ENCODE measurements around the gene CARS1. TPM values are rescaled to one million over a fixed set of nuclear protein-coding genes. Genes with fewer than 3 reads are reported as not detected.
A peak's percentile ranks its signal among the peaks of the same experiment; 100 is the strongest.
"Not testable (repeated sequence)": the region's sequence is repeated elsewhere in the genome, so short reads cannot be mapped to it uniquely, and the experiment has no call there.

The CARS1 gene
- total RNA-seq, 1 experiment from 2014 or later: 18.8 TPM

DNA sequence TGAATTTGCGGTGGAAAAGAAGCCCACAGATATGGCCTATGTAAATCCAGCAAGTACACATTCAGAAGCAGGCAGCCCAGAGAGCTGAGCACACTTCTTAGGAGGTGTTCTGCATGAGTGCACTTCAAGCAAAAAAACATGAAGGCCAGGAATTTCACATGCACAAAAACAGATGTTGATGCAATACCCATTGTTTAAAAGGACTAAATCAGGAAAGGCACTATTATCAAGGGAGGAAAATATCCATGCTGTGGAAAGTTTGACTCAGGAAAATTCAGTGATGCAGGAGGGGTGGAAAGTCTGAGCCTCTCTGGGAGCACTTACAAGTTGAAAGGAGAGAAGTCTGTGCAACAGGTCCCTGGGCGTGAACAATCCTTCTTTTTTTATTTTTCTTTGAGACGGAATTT lies 15.8 kb upstream of the CARS1 start:
- peak; percentile 40 for DNase-seq (ENCODE audit: low read depth)
- in situ Hi-C loops (cut with HindIII; ENCODE audit: low pct_unique_long_range_greater_than_20kb, low sequenced_read_pairs): no loop called here

DNA sequence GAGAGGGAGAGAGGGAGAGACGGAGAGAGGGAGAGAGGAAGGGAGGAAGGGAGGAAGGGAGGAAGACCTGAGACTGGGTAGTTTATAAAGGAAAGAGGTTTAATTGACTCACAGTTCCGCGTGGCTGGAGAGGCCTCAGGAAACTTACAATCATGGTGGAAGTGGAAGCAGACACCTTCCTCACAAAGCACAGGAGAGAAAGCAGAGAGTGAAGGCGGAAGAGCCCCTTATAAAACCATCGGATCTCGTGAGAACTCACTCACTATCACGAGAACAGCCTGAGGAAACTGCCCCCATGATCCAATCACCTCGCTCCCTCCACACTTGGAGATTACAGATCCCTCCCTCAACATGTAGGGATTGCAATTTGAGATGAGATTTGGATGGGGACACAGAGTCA lies 12.2 kb upstream of the CARS1 start:
- in situ Hi-C loops (cut with HindIII; ENCODE audit: low pct_unique_long_range_greater_than_20kb, low sequenced_read_pairs): no loop called here
- DNase-seq (ENCODE audit: low read depth): no peak

DNA sequence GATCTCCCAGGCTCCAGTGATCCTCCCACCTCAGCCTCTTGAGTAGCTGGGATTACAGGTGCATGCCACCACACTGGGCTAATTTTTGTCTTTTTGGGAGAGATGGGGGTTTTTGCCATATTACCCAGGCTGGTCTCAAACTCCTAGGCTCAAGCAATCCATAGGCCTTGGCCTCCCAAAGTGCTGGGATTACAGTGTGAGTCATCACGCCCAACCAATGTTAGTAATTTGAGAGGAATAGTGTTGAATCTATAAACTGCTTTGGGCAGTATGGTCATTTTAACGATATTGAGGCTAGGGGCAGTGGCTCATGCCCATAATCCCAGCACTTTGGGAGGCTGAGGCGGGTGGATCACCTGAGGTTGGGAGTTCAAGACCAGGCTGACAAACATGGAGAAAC lies 9.1 kb upstream of the CARS1 start:
- DNase-seq (ENCODE audit: low read depth); in situ Hi-C loops (cut with HindIII; ENCODE audit: low pct_unique_long_range_greater_than_20kb, low sequenced_read_pairs): not testable (repeated sequence)

DNA sequence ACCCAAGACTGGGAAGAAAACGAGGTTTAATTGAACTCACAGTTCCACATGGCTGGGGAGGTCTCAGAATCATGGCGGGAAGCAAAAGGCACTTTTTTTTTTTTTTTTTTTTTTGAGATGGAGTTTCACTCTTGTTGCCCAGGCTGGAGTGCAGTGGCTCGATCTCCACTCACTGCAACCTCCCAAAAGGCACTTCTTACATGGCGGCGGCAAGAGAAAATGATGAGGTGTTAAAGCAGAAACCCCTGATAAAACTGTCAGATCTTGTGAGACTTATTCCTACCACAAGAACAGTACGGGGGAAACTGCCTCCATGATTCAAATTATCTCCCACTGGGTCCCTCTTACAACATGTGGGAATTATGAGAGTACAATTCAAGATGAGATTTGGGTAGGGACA lies 7.5 kb upstream of the CARS1 start:
- DNase-seq (ENCODE audit: low read depth); in situ Hi-C loops (cut with HindIII; ENCODE audit: low pct_unique_long_range_greater_than_20kb, low sequenced_read_pairs): not testable (repeated sequence)

DNA sequence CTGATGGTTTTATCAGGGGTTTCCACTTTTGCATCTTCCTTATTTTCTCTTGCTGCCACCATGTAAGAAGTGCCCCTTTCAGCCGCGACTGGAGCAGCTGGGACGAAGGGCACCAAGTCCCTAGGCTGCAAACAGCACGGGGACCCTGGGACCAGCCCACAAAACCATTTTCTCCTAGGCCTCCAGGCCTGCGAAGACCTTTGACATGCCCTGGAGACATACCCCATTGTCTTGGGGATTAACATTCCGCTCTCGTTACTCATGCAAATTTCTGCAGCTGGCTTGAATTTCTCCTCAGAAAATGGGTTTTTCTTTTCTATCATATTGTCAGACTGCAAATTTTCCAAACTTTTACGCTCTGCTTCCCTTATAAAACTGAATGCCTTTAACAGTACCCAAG lies 6.7 kb upstream of the CARS1 start:
- in situ Hi-C loops (cut with HindIII; ENCODE audit: low pct_unique_long_range_greater_than_20kb, low sequenced_read_pairs); DNase-seq (ENCODE audit: low read depth): not testable (repeated sequence)

DNA sequence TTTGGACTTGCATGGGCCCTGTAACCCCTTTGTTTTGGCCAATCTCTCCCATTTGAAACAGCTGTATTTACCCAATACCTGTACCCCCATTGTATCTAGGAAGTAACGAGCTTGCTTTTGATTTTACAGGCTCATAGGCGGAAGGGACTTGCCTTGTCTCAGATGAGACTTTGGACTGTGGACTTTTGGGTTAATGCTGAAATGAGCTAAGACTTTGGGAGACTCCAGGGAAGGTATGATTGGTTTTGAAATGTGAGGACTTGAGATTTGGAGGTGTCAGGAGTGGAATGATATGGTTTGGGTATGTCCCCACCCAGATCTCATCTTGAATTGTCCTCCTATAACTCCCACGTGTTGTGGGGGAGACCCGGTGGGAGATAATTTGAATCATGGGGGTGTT lies 6.2 kb upstream of the CARS1 start:
- DNase-seq (ENCODE audit: low read depth); in situ Hi-C loops (cut with HindIII; ENCODE audit: low pct_unique_long_range_greater_than_20kb, low sequenced_read_pairs): not testable (repeated sequence)

DNA sequence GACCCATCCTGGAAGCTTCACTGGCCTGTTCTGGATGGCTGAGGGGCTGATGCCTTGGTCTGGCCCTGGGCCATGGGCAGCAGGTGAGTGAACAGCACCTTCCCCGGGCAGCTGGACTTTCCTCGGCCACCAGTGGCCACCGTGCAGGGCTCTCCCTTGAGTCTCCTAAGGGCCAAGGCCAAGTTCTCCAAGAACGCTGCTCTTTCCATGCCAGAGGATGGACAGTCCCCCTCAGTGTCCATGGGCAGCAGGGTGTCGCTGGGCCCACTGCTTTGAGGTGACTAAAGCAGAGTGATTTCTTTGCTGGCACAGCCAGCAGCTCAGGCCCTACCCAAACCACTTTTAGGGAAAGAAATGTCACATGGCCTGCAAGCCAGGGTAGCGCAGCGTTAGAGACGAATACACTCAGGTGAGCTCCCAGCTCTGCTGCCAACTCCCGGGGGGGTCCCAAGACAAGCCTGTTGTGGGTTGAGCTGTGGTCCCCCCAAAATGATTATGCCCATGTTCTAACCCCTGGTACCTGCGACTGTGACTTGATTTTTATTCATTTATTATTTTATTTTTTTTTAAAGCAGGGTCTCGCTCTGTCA lies 3.3 kb upstream of the CARS1 start:
- no peak for DNase-seq (ENCODE audit: low read depth)
- in situ Hi-C loops (cut with HindIII; ENCODE audit: low pct_unique_long_range_greater_than_20kb, low sequenced_read_pairs): no loop called here

DNA sequence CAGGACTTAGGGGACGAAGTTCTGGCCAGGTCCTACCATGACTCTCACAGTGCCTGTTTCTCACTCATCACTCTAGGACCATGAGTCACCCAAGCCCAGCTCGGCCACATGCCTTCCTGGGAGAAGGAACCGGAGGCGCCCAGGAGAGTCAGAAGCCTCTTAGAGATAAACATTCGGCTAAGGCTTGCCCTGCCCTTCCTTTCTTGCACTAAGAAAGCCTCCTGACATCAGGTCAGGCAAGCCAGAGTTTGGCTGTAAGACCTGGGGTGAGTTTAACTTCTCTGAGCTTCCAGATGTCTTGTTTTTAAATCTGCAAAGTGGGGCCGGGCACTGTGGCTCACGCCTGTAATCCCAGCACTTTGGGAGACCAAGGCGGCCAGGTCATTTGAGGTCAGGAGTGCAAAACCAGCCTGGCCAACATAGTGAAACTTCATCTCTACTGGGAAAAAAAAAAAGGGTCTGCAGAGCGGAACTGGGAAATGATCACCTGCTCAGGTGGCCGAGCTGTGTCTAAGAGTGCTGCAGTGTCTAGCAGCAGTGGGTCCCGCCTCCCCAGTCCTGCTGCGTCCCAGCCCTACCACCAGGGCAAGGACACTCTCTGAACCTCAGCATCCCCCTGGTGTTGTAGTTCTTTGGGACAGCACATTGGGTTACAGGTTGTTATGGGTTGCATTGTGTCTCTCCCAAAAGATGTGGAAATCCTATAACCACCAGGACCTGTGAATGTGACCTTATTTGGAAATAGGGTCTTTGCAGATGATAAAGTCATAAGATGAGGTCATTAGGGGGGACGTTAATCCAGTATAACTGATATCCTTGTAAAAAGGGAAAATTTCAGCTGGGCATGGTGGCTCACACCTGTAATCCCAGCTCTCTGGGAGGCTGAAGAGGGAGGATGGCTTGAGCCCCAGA lies 1.8 kb upstream of the CARS1 start:
- peak; percentile 50 for DNase-seq (ENCODE audit: low read depth)
- in situ Hi-C loops (cut with HindIII; ENCODE audit: low pct_unique_long_range_greater_than_20kb, low sequenced_read_pairs): no loop called here

DNA sequence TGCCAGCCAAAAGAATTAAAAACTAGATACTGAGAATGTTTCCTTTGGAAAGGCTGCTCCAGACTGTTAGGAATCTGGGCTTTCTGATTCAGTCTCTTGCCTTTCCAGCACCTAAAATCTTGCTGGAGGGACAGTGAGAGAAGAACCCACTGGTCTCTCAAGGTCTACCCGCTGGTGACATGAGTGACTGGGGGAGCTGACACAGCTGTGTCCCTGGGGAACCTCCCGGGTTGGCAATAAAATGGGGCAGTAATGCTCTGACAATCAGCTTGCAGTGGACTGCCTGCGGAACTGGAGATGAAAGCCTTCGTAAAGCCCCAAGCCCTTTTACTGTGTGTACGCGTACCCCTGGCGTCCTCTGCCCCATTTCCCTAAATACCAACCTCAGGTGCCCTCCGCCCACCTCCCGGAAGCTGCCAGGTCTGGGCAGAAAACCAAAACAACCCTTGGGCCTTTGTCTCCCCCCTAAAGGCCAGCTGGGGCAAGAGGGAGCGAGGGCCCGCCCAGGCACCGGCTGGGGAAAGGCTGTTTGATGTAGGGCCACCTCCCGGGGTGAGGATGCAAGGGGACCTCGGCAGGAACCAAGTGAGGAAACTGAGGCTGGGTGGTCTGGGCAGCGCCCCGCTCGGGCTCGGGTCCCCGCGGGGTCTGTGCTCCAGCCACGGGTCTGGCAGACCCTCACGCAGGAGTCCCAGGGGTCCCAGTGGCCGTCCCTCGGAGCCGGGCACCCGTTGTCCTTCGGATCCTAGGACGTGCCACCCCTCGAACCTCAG lies 741 bp downstream of the CARS1 start:
- DNase-seq (ENCODE audit: low read depth): no peak
- in situ Hi-C loops (cut with HindIII; ENCODE audit: low pct_unique_long_range_greater_than_20kb, low sequenced_read_pairs): no loop called here

DNA sequence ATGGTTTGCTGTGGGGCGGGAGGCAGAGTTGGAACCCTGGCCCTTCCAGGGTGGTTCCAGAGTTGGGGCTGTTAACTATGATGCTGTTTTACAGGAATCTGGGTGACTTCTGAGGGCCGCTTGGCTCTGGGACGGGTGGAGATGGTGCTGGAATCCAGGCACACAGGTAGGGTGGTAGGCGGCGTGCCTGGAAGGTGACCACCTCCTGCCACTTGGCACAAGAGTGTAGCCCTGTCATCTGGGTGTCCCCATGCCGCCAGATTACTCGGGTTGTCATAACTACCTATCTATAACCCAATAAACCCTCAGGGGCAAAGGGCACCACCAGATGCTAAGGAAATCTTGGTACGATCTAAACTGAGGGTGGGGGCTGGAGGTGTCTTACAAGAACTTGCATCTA lies 1.3 kb downstream of the CARS1 start:
- in situ Hi-C loops (cut with HindIII; ENCODE audit: low pct_unique_long_range_greater_than_20kb, low sequenced_read_pairs): no loop called here
- DNase-seq (ENCODE audit: low read depth): no peak

DNA sequence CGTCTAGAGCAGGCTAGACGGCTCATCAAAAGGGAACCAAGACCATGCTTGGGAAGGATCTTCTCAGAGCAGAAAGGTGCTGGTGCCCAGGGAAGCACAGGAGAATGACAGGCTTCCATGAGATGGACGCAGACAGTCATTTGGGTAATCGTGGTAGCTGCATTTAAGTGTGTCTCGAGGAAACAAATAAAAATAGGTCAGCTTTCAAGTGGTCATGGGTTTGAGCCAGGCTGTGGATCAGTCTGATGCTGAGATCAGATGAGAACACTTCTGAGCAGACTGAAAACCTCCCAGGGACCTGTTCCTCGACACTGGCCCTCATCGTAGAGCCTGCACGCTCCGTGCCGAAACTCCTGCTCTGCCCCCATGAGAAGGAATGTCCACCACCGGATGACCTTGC lies 4.7 kb downstream of the CARS1 start:
- DNase-seq (ENCODE audit: low read depth): no peak
- in situ Hi-C loops (cut with HindIII; ENCODE audit: low pct_unique_long_range_greater_than_20kb, low sequenced_read_pairs): no loop called here

DNA sequence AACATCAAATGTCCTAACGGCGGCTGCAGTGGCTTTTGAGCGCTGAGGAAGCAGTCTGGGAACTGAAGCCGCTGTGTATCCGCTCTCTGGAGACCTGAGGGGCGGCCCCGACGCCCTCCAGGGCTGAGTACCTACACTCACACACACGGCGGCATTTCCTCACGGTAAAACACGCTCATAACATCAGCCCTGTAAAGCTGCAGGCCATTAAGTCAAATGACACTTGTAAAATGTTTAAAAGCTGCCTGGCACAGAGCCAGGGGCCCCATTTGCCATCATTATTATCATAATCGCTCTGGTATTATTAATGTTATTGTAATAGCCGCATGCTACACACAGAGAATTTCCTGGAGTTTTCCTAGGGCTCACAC lies 5.1 kb downstream of the CARS1 start:
- DNase-seq (ENCODE audit: low read depth): no peak
- in situ Hi-C loops (cut with HindIII; ENCODE audit: low pct_unique_long_range_greater_than_20kb, low sequenced_read_pairs): no loop called here

DNA sequence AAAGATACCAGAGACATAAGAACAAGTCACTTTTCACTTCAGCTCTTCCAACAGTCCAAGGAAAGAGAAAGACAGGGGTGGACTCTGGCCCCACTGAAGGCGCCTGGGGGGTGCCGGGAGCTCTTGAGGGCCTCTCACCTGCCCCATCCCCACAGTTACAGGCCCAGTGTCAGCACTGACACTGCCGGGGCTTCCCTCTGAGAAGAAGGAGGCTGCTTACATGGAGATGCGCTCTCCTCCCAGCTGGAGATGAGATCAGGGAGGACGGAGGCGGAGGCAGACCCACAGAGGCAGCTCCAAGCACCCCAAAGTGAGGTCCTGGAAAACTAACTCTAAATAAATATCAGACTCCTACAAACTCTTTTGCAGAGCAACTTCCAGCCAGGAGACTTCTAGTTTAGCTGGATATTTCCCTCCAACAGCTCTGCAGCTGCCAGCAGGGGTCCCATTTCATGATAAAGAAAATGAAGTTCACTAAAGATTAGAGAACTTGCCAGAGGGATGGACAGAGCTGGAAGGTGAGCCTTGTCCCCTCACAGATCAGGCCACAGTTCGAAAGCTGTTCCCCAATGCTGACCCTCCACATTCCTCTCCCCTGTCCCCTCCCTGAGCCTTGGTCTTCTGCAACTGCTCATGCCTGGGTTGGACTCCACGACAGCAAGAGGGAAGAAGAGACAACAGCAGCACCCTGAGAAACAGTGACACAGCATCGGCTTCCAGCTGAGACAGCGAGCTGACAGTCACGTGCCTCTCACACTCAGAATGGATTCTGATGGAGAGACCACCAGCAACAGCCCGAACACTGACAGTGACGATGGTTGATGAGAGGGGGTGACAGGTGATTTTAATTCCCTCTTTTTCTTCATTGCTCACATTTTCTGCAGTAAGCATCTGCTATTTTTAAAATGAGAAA lies 5.8 kb downstream of the CARS1 start:
- DNase-seq (ENCODE audit: low read depth): no peak
- in situ Hi-C loops (cut with HindIII; ENCODE audit: low pct_unique_long_range_greater_than_20kb, low sequenced_read_pairs): no loop called here

DNA sequence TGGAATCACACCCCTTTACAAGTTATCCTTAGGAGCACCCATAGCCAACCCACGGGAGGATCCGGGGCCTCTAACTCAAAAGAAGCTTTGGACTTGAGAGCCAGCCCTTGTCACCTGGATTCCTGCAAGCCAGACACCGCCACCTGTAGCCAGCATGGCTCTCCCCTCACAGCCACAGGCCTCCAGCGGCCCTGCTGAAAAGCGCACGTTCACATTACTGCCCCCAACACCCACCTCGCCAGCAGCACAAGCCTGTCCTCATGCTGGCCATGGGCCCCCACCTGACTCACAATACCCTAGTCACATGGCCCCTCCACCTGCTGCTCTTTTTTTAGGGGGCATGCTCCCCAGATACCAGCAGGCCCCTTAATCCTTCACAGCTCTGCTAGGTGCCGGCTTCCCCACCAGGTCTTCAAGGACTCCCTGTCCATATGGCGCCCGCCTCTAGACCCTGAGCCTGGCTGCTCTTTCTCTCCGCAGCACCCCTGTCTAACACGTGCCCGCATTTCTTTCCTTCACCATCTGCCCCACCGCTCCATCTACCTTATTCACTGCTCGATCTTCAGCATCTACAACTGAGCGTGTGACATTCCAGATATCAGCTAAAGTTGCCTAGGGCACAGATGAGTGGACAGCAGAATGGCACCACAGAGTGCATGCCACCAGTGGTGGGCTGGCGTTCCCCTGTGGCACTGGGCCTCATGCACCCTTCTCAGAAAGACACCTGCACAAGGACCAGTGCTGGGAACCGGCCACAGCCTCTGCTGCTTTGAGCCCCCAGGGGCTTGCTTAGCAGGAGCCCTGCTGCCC lies 6.6 kb downstream of the CARS1 start:
- DNase-seq (ENCODE audit: low read depth): no peak
- in situ Hi-C loops (cut with HindIII; ENCODE audit: low pct_unique_long_range_greater_than_20kb, low sequenced_read_pairs): no loop called here

DNA sequence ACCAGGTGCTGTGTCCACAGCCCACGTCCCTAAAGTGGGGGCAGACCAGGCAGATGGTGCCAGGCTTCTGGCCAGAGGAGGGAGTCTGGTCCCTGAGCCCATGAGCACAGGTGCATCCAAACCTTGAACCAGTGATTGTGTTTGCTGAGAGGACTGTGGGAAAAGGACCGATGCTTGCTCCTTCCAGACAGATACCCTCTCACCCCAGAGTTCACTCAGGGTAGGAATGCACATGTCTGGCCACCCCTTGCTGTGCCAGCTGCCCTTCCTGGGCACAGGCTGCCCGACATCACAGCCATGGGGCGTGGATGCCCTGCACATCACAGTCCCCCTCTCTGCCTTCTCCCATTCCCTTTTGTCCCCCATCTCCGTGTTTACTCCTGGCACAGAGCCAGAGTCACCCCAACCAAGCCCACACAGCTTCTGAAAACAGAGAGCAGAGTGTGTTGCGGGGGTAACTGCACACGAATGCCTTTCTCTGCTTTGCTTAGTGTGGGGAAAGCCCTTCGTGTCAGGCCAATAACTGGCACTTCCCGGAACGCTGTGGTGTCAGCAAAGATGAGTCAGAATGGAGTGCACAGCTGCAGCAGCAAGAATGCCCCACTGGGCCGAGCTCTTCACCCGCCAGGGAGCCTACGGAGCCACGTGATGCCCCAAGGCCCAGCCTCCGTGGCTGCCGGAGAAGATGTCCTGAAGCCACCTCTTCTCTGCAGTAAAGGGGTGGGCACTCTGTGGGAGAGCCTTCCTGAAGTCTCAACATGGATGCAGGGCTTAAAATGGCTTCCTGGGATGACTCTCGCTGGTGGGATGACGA lies 7.6 kb downstream of the CARS1 start:
- in situ Hi-C loops (cut with HindIII; ENCODE audit: low pct_unique_long_range_greater_than_20kb, low sequenced_read_pairs): no loop called here
- DNase-seq (ENCODE audit: low read depth): peak; percentile 82

DNA sequence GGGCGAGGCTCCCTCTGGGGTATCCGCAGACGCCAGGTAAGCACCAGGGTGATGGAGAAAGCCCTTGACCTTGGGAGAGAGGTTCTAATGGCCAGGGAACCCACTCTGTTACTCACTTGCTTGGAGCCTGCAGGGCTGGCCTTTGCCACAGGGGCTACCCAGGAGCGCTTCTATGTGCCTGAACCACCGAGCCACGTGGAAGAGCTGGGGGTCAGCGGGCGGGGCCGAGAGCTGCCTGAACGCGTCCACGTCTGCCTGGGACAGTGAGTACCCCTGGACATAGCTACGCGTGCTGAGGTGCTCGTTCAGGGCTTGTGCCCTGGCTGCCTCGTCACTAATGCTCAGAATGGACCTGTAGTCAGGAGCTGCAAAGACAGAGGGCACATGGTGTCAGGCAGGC lies 9.6 kb downstream of the CARS1 start:
- in situ Hi-C loops (cut with HindIII; ENCODE audit: low pct_unique_long_range_greater_than_20kb, low sequenced_read_pairs): no loop called here
- no peak for DNase-seq (ENCODE audit: low read depth)

DNA sequence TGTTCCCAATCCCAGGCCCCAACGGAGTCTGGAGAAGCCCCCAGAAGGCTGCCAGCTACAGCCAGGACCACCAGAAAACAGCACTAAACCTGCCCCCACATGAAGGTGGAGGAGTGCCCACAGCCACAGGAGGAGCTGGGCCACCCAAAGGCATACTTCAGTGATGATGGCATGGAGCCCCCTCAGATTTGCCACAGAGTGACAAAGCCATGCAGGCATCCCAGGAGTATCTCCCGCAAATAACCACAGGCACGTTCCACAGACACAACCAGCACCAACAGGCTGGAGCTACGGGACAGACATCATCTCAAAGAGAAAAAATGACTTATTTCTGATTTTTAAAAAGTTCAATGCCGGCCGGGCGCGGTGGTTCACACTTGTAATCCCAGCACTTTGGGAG lies 10.6 kb downstream of the CARS1 start:
- in situ Hi-C loops (cut with HindIII; ENCODE audit: low pct_unique_long_range_greater_than_20kb, low sequenced_read_pairs): no loop called here

More for the DNA sequence above, 10.6 kb downstream of the CARS1 start:
- DNase-seq (ENCODE audit: low read depth): no peak

Data from Caki2 (cell line).